K562 (cell line): ENCODE results near the gene KCNK4. TPM values are rescaled to one million over a fixed set of nuclear protein-coding genes. Genes with fewer than 3 reads are reported as not detected.
A peak's percentile ranks its signal among the peaks of the same experiment; 100 is the strongest.

Experiments
- BRF1 ChIP-seq: IDR thresholded peaks from 3 replicates; pipeline ENCODE4 v1.6.1; 2011; ENCODE audit warnings: borderline replicate concordance, mild to moderate bottlenecking; ENCODE audit not compliant: insufficient read length; ENCODE audit errors: extremely low read depth
- CCNT2 ChIP-seq: IDR thresholded peaks from 2 replicates; pipeline ENCODE4 v1.6.1; 2011; ENCODE audit warnings: borderline replicate concordance, low read depth, mild to moderate bottlenecking, moderate library complexity, mixed read lengths, low read length; ENCODE audit not compliant: insufficient read length; ENCODE audit errors: extremely low read depth
- ETV5 ChIP-seq: sonication (generic); formaldehyde crosslinking; IDR thresholded peaks from 2 replicates; pipeline ENCODE4 v1.4.0; 2020; ENCODE audit warnings: low read depth, mild to moderate bottlenecking, missing genetic modification reagents
- FOXK1 ChIP-seq: sonication (generic); formaldehyde crosslinking; IDR thresholded peaks from 2 replicates; pipeline ENCODE4 v1.8.0; 2022; ENCODE audit warnings: missing genetic modification reagents, mild to moderate bottlenecking, borderline replicate concordance
- HMG20B ChIP-seq: fragments of 250-450 bp; sonication (Bioruptor Pico); IDR thresholded peaks from 2 replicates; pipeline ENCODE4 v1.5.0; 2021; ENCODE audit warnings: mild to moderate bottlenecking
- KAT8 ChIP-seq: fragments of 450-650 bp; IDR thresholded peaks from 2 replicates; pipeline ENCODE4 v1.6.1; 2016; ENCODE audit warnings: low read depth, mild to moderate bottlenecking
- PBX2 ChIP-seq, 2 experiments: IDR thresholded peaks in 1 of 2; conservative IDR thresholded peaks in 1 of 2; 2 replicates each; pipeline ENCODE4 v1.6.1; 2016; ENCODE audit warnings: low read depth in 2 of 2, mild to moderate bottlenecking in 1 of 2, missing compliant biosample characterization in 1 of 2, missing genetic modification characterization in 1 of 2, moderate library complexity in 1 of 2
- RBM22 ChIP-seq: fragments of 200-400 bp; formaldehyde crosslinking; IDR thresholded peaks from 2 replicates; pipeline ENCODE4 v1.6.1; 2018; ENCODE audit warnings: low read length, low read depth; ENCODE audit not compliant: poor library complexity, severe bottlenecking
- SAP30 ChIP-seq: fragments of 200-600 bp; sonication (generic); IDR thresholded peaks from 2 replicates; pipeline ENCODE4 v1.6.1; 2012; ENCODE audit warnings: borderline replicate concordance, low read depth, mild to moderate bottlenecking, moderate library complexity, low read length, control low read depth, inconsistent platforms; ENCODE audit not compliant: insufficient read depth, poor library complexity, severe bottlenecking
- SLC30A9 ChIP-seq: fragments of 250-450 bp; sonication (Bioruptor Pico); IDR thresholded peaks from 2 replicates; pipeline ENCODE4 v1.8.0; 2022; ENCODE audit warnings: mild to moderate bottlenecking, moderate library complexity
- THRAP3 ChIP-seq: fragments of 450-650 bp; IDR thresholded peaks from 2 replicates; pipeline ENCODE4 v1.6.1; 2016; ENCODE audit warnings: mild to moderate bottlenecking, inconsistent platforms, borderline replicate concordance
- ZBTB7A ChIP-seq: IDR thresholded peaks from 2 replicates; pipeline ENCODE4 v1.6.1; 2011; ENCODE audit warnings: low read depth, mild to moderate bottlenecking, low read length, moderate library complexity, borderline replicate concordance; ENCODE audit not compliant: control insufficient read depth
- ZBTB8A ChIP-seq: fragments of 450-650 bp; IDR thresholded peaks from 2 replicates; pipeline ENCODE4 v1.6.1; 2018; ENCODE audit warnings: mild to moderate bottlenecking, moderate library complexity; ENCODE audit not compliant: partially characterized antibody
- ZNF143 ChIP-seq: sonication (generic); formaldehyde crosslinking; IDR thresholded peaks from 2 replicates; pipeline ENCODE4 v1.9.0; 2022; ENCODE audit warnings: mild to moderate bottlenecking, missing genetic modification reagents
- ZNF197 ChIP-seq: fragments of 200-800 bp; sonication (Bioruptor generic); IDR thresholded peaks from 2 replicates; pipeline ENCODE4 v1.6.1; 2016; ENCODE audit warnings: low read depth, missing genetic modification characterization, missing compliant biosample characterization
- polyA plus RNA-seq, 8 experiments: library from polyadenylated mRNA; depleted of rRNA in 4 of 8; stranded (reverse) in 5 of 8; unstranded in 3 of 8; fragments of >200 nt; fragmentation: Nextera tagmentation in 2 of 8; fragmentation: Illumina TruSeq in 1 of 8; extraction: Ambion mirVana in 2 of 8; extraction: Trizol in 1 of 8; gene quantifications; 2 replicates each; pipeline versions ENCODE4 v1.2.1 to v1.2.3, GENCODE V29; 2011 to 2014; ENCODE audit warnings: inconsistent platforms in 1 of 8, missing spikeins in 1 of 8
- total RNA-seq, 7 experiments: library from RNA; depleted of rRNA in 6 of 7; stranded (reverse); fragments of >200 nt in 6 of 7; fragmentation: Illumina TruSeq in 2 of 7; extraction: Trizol in 2 of 7; gene quantifications; 2 replicates each; pipeline versions ENCODE4 v1.2.1 to v1.2.3, GENCODE V29; 2011 to 2021; ENCODE audit warnings: low replicate concordance in 1 of 7
- TF ChIP-seq, protein P1 (sequence below): fragments of 250-450 bp; sonication (Bioruptor Pico); IDR thresholded peaks from 2 replicates; pipeline ENCODE4 v1.8.0; 2022; ENCODE audit warnings: inconsistent platforms, mild to moderate bottlenecking, moderate library complexity, borderline replicate concordance
- TF ChIP-seq, protein P2 (sequence below): conservative IDR thresholded peaks from 2 replicates; pipeline ENCODE4 v1.6.1; 2011; ENCODE audit warnings: low read depth, mild to moderate bottlenecking, low read length; ENCODE audit not compliant: control insufficient read depth
- TF ChIP-seq, protein P3 (sequence below): IDR thresholded peaks from 2 replicates; pipeline ENCODE4 v1.6.1; 2012; ENCODE audit warnings: low read depth, low read length, improper control_type of control experiment, borderline replicate concordance

KCNK4 gene
- total and polyA plus RNA-seq, 9 of the 15 experiments (the other 6 are each of a cell fraction or from before 2014, with no cell fraction given), result not detected

- TF ChIP-seq, protein P1, sequence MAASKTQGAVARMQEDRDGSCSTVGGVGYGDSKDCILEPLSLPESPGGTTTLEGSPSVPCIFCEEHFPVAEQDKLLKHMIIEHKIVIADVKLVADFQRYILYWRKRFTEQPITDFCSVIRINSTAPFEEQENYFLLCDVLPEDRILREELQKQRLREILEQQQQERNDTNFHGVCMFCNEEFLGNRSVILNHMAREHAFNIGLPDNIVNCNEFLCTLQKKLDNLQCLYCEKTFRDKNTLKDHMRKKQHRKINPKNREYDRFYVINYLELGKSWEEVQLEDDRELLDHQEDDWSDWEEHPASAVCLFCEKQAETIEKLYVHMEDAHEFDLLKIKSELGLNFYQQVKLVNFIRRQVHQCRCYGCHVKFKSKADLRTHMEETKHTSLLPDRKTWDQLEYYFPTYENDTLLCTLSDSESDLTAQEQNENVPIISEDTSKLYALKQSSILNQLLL (CRISPR knock-in tag), result no peak
- TF ChIP-seq KAT8, result no peak
- TF ChIP-seq, protein P2, sequence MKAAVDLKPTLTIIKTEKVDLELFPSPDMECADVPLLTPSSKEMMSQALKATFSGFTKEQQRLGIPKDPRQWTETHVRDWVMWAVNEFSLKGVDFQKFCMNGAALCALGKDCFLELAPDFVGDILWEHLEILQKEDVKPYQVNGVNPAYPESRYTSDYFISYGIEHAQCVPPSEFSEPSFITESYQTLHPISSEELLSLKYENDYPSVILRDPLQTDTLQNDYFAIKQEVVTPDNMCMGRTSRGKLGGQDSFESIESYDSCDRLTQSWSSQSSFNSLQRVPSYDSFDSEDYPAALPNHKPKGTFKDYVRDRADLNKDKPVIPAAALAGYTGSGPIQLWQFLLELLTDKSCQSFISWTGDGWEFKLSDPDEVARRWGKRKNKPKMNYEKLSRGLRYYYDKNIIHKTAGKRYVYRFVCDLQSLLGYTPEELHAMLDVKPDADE, result 0 out of 2 replicates have a peak, but pooled peaks have one; percentile 54
- TF ChIP-seq ETV5 (CRISPR knock-in tag), result no peak
- TF ChIP-seq ZNF197 (CRISPR knock-in tag), result no peak
- no peak for TF ChIP-seq RBM22
- TF ChIP-seq, protein P3, sequence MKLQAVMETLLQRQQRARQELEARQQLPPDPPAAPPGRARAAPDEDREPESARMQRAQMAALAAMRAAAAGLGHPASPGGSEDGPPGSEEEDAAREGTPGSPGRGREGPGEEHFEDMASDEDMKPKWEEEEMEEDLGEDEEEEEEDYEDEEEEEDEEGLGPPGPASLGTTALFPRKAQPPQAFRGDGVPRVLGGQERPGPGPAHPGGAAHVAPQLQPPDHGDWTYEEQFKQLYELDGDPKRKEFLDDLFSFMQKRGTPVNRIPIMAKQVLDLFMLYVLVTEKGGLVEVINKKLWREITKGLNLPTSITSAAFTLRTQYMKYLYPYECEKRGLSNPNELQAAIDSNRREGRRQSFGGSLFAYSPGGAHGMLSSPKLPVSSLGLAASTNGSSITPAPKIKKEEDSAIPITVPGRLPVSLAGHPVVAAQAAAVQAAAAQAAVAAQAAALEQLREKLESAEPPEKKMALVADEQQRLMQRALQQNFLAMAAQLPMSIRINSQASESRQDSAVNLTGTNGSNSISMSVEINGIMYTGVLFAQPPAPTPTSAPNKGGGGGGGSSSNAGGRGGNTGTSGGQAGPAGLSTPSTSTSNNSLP, result 0 out of 2 replicates have a peak, but pooled peaks have one; percentile 19
- TF ChIP-seq THRAP3, result no peak
- no peak for TF ChIP-seq BRF1
- TF ChIP-seq ZBTB7A, result no peak; the same call in 1 of the 2 replicates
- TF ChIP-seq CCNT2, result no peak
- TF ChIP-seq PBX2 (CRISPR knock-in tag; IDR thresholded peaks at IDR 0.05; ENCODE audit: low read depth), result no peak
- TF ChIP-seq PBX2 (tag; conservative IDR thresholded peaks at IDR 0.05; ENCODE audit: low read depth), result no peak
- no peak for TF ChIP-seq ZBTB8A
- no peak for TF ChIP-seq HMG20B (CRISPR knock-in tag)
- 0 out of 2 replicates have a peak, but pooled peaks have one; percentile 49 for TF ChIP-seq ZNF143
- no peak for TF ChIP-seq SAP30
- TF ChIP-seq FOXK1, result no peak; the same call in 1 of the 2 replicates
- TF ChIP-seq SLC30A9 (CRISPR knock-in tag), result no peak
These were observed 13.4 kb downstream of the KCNK4 start (continued) for GRCh38 chr11:64304316-64305072.
